Measurements from ENCODE around the gene VPS13D. TPM values are rescaled to one million over a fixed set of nuclear protein-coding genes. Genes with fewer than 3 reads are reported as not detected.

Gene VPS13D
- total RNA-seq, 2 experiments from 2014 or later, result 25.0 to 25.4 TPM

DNA sequence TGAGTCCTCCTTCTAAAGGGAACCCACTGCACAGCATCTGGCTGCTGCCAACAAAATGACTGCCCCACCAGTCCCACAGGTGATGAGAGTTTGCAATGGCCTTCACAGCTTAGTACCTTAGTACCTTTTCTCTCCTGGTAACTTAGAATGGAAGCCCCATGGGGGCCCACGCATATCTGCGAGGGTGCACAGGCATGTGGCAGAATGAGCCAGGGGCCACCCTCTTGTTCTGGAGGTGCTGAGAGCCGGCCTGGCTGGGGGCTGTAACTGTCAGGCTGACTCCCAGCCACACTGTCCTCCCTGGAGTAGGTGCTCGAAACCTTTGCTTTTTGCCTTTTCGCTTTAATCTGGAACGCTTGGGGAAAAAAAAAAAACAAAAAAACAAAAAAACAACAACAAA is 203.1 kb downstream of the VPS13D start:
- no peaks in the 10 kb centered on the region for H3K27me3 Mint-ChIP-seq
- POLR2A ChIA-PET, result interaction anchor here (1.2 to 3.5 kb wide), 2 partner anchors 184 to 186 kb away, joined by 3 to 17 read pairs; no protein-coding TSS in a partner anchor
- H3K36me3 Mint-ChIP-seq, result peaks cover 7% of the 10 kb centered on the region
- no peak overlapping the region for H3K4me3 Mint-ChIP-seq
- CTCF ChIA-PET, result no interaction called here
- H3K27ac Mint-ChIP-seq, result no peak overlapping the region
- H3K9me3 Mint-ChIP-seq, result peaks cover 4% of the 10 kb centered on the region
- H3K4me1 Mint-ChIP-seq (ENCODE audit: low read depth), result peaks cover 49% of the 10 kb centered on the region
- intact Hi-C loops (cut with micrococcal nuclease), result no loop called here
- DNase-seq, result no peak

DNA sequence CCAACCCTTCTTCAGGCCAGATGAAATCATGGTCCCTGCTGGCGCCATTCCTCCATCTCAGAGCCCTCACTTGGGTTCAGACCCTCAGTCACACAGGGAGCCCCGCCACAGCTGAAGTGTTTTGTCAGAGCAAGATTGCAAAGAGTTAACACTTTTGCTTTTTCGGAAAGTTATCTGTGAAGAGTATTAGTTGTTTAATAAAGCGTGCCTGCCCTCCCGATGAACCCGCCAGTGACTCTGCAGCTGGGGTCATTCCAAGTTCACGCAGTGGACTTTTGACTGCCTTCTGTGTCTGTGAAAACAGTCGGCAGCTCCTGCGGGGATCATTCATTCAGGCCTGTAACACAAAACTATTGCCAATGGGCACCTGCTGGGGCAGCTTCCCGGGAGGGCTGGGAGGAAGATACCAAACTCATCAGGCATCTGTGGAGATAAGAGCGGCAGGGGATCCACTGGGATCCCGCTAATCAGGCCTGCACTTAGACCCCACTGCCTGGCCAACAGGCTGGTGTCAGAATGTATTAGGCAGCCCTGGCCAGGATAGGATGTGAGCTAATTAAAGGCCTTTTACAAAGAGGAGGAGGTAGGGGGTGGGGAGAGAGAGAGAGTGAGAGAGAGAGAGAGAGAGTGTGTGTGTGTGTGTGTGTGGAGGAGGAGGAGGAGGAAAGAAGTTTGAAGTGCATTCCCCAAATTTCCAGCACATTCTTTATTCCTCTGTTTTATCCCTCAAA is 203.7 kb downstream of the VPS13D start:
- Mint-ChIP-seq H3K27ac (peak overlapping the region; percentile 83), H3K4me3 (no peak overlapping the region)

DNA sequence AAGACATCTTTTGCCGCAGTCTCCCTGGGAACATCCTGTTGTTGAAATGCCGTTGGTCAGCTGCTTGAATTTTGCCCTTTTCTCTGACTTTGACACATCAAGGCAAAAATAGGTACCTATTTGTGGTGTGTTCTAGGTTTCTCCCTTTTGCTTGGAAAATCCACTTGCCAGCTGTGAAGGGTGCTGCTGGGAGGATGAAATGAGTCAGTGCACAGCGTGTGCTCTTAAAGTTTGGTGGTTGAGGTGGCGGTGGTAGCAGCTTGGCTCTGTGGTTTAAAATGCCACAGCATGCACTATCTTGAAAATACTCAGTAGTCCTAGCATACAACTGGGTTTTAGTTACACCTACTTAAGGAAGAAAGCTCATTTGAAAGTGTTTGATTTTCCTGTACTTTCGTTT is 204.3 kb downstream of the VPS13D start:
- Mint-ChIP-seq H3K9me3 (peaks cover 11% of the 10 kb centered on the region), H3K4me1 (ENCODE audit: low read depth) (peaks cover 62% of the 10 kb centered on the region), H3K36me3 (peaks cover 12% of the 10 kb centered on the region), H3K4me3 (peak overlapping the region; percentile 41), H3K27ac (peak overlapping the region; percentile 83), H3K27me3 (no peaks in the 10 kb centered on the region)
- CTCF ChIA-PET, result interaction anchor here (0.7 to 6.8 kb wide), 10 partner anchors 15 to 185 kb away, joined by 3 to 40 read pairs (median 4); partner anchors contain the start of gene DHRS3
- POLR2A ChIA-PET, result interaction anchor here (0.7 to 3.6 kb wide), 14 partner anchors 10 to 185 kb away, joined by 3 to 37 read pairs (median 4); no protein-coding TSS in a partner anchor
- intact Hi-C loops (cut with micrococcal nuclease), result loop anchor here (1.0 to 2.0 kb wide), 4 partner anchors 48 to 185 kb away; no protein-coding TSS in a partner anchor
- peak; percentile 85 for DNase-seq

More for the DNA sequence above, 203.7 kb downstream of the VPS13D start:
- ChIA-PET CTCF (interaction anchor here (0.8 to 6.8 kb wide), 7 partner anchors 16 to 186 kb away, joined by 3 to 40 read pairs (median 5); partner anchors contain the start of gene DHRS3), POLR2A (interaction anchor here (0.7 to 3.6 kb wide), 13 partner anchors 9 to 185 kb away, joined by 3 to 37 read pairs (median 4); no protein-coding TSS in a partner anchor)
- H3K9me3 Mint-ChIP-seq, result peaks cover 10% of the 10 kb centered on the region
- no peak for DNase-seq
- H3K36me3 Mint-ChIP-seq, result peaks cover 10% of the 10 kb centered on the region
- no peaks in the 10 kb centered on the region for H3K27me3 Mint-ChIP-seq
- peaks cover 55% of the 10 kb centered on the region for H3K4me1 Mint-ChIP-seq (ENCODE audit: low read depth)
- intact Hi-C loops (cut with micrococcal nuclease), result loop anchor here (1.0 to 2.0 kb wide), 4 partner anchors 47 to 186 kb away; no protein-coding TSS in a partner anchor

DNA sequence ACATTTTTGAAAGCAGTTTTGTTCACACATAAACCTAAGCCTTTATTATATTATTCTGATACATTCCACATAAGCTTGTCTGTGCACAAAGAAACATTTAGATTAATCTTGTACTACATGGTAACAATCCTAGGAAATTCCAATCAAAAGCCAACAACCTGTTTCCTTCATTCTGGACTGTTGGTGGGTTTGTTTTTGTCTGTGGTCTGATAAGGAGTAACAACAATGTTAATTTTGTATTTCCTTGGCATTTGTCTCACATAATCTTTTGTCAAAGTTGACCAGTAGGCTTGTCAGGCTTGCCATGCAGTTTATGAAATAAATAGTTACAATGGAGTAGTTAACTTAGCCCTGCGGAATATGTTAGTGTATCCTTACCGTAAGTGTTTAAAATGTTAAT is 204.9 kb downstream of the VPS13D start:
- CTCF ChIA-PET, result interaction anchor here (0.7 to 6.8 kb wide), 10 partner anchors 15 to 224 kb away, joined by 3 to 40 read pairs (median 4); partner anchors contain the start of gene DHRS3
- Mint-ChIP-seq H3K9me3 (peaks cover 11% of the 10 kb centered on the region), H3K27ac (peak overlapping the region; percentile 83), H3K4me3 (no peak overlapping the region), H3K4me1 (ENCODE audit: low read depth) (peaks cover 67% of the 10 kb centered on the region), H3K36me3 (peaks cover 10% of the 10 kb centered on the region), H3K27me3 (no peaks in the 10 kb centered on the region)
- no peak for DNase-seq
- intact Hi-C loops (cut with micrococcal nuclease), result loop anchor here (1.0 to 2.0 kb wide), 8 partner anchors 15 to 185 kb away; no protein-coding TSS in a partner anchor
- POLR2A ChIA-PET, result interaction anchor here (1.1 to 3.6 kb wide), 9 partner anchors 10 to 184 kb away, joined by 3 to 37 read pairs (median 8); no protein-coding TSS in a partner anchor

DNA sequence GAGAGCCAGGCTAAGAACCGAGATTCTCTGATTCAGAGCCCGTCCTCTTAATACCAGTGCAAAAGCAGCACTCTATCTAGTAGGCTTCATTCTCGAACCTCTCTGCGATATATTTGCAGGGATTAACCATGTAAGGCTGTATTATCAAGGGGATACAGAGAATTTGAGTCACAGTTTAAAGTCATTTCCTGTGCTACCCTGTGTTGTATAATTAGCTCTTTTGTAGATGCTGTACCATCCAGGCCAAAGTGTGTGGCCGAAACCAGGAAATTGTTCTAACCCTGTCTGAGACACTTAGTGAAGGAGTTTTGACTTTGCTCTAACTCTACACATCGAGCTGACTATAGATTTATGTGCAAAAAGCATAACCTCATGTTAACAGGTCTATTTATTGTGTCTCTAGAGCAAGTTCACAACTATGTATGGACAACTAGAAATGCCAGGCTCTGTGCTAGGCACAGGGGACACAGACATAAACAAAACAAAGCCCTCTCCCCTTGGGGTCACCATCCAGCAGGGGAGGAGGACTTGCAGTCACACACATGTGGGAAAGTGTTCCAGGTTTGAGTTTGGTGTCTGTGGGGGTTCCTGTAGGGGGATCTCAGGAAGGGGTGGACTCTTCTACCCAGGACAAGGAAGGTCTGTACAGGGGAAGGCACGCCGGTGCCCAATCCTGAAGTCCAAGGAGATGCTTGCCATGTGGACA is 206.0 kb downstream of the VPS13D start:
- peaks cover 75% of the 10 kb centered on the region for H3K4me1 Mint-ChIP-seq (ENCODE audit: low read depth)
- H3K27ac Mint-ChIP-seq, result peak overlapping the region; percentile 80
- no peaks in the 10 kb centered on the region for H3K27me3 Mint-ChIP-seq
- H3K4me3 Mint-ChIP-seq, result peak overlapping the region; percentile 23
- CTCF ChIA-PET, result interaction anchor here (1.0 to 6.8 kb wide), 4 partner anchors 14 to 223 kb away, joined by 3 to 40 read pairs (median 18); partner anchors contain the start of gene DHRS3
- H3K9me3 Mint-ChIP-seq, result peaks cover 11% of the 10 kb centered on the region
- POLR2A ChIA-PET, result interaction anchor here (0.6 to 3.6 kb wide), 14 partner anchors 11 to 183 kb away, joined by 3 to 37 read pairs (median 6); no protein-coding TSS in a partner anchor
- peaks cover 16% of the 10 kb centered on the region for H3K36me3 Mint-ChIP-seq
- intact Hi-C loops (cut with micrococcal nuclease), result loop anchor here (1.0 to 2.0 kb wide), 7 partner anchors 14 to 169 kb away; no protein-coding TSS in a partner anchor
- DNase-seq, result peak; percentile 79

DNA sequence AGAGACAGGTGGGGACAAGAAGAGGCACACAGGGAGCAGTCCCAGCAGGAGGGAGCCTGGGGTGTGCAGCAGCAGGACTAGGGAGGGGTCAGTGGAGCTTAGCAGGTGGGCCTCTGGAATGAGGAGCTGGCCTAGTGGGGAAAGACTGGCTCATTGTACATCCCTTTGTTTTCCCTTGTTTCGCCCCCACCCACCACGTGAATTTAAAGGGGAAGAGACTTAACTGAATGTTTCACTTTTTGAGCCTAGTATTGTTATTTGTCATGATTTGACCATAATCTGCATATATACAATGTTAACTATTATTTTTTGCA is 206.5 kb downstream of the VPS13D start:
- Mint-ChIP-seq H3K27ac (peak overlapping the region; percentile 80), H3K4me3 (peak overlapping the region; percentile 1), H3K27me3 (no peaks in the 10 kb centered on the region), H3K9me3 (peaks cover 11% of the 10 kb centered on the region), H3K36me3 (peaks cover 19% of the 10 kb centered on the region), H3K4me1 (ENCODE audit: low read depth) (peaks cover 75% of the 10 kb centered on the region)
- peak; percentile 29 for DNase-seq
- ChIA-PET POLR2A (interaction anchor here (0.6 to 3.6 kb wide), 15 partner anchors 11 to 183 kb away, joined by 3 to 37 read pairs (median 6); no protein-coding TSS in a partner anchor), CTCF (interaction anchor here (4.5 to 6.8 kb wide), 2 partner anchors 13 to 183 kb away, joined by 33 to 40 read pairs; partner anchors contain the start of gene DHRS3)
- intact Hi-C loops (cut with micrococcal nuclease), result loop anchor here (1.0 kb wide), 2 partner anchors 31 to 168 kb away; no protein-coding TSS in a partner anchor

DNA sequence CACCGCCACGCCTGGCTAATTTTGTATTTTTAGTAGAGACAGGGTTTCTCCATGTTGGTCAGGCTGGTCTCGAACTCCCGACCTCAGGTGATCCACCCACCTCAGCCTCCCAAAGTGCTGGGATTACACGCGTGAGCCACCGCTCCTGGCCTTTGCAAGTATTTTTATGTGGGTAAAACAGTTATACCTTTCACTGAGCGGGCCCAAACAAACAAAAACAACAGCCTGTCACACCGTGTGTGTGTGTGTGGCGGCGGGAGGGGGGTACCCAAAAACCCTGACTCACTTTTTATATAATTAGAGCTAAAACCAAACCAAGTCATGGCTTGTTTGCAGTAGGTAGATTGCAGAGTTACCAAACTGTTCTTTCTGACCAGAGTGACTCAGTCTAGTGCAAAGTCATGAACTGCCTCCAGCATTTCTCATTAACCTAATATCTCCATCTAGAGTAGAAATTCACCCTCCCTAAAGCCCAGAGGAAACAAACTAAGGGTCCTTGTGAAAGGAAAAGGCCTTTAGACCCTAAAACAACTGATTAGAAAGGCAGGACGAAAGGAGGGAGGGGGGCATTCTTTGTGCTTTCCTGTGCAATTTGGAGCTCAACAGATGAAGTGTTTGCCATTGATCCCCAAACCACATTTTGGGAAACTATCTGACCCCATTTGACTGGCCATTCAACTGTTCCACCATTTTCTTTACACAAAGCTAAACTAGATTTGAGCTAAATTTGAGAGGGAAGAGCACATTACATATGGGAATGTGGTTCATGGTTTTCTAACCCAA is 207.2 kb downstream of the VPS13D start:
- Mint-ChIP-seq H3K36me3 (peaks cover 24% of the 10 kb centered on the region), H3K27ac (peak overlapping the region; percentile 60), H3K27me3 (no peaks in the 10 kb centered on the region), H3K4me3 (no peak overlapping the region), H3K9me3 (peaks cover 11% of the 10 kb centered on the region), H3K4me1 (ENCODE audit: low read depth) (peaks cover 79% of the 10 kb centered on the region)
- intact Hi-C loops (cut with micrococcal nuclease), result loop anchor here (1.0 kb wide), 2 partner anchors 30 to 167 kb away; no protein-coding TSS in a partner anchor
- DNase-seq, result peak; percentile 61
- POLR2A ChIA-PET, result interaction anchor here (0.9 to 3.6 kb wide), 13 partner anchors 10 to 182 kb away, joined by 3 to 37 read pairs (median 4); no protein-coding TSS in a partner anchor
- CTCF ChIA-PET, result interaction anchor here (0.7 to 6.8 kb wide), 3 partner anchors 12 to 182 kb away, joined by 3 to 40 read pairs (median 33); partner anchors contain the start of gene DHRS3

DNA sequence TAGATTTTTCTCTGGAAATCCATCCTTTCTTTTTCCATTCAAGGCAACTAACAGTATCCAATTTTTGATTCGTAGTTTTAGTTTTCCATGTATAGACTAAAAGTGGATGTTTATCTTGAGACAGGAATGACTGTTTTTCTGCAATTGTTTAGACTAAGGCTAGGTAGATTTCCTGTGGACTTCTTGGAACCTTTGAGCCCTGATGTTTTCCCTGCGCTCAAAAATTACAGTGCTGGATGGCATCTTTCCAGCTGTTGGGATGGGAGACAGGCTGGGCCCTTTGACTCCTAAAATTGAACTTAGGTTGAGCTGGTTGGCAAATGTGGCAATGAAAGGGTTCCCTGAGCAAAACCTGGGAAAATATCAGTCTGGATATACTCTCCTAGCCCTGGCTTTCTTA is 207.8 kb downstream of the VPS13D start:
- H3K4me3 Mint-ChIP-seq, result no peak overlapping the region
- H3K27ac Mint-ChIP-seq, result peak overlapping the region; percentile 52
- peaks cover 80% of the 10 kb centered on the region for H3K4me1 Mint-ChIP-seq (ENCODE audit: low read depth)
- H3K9me3 Mint-ChIP-seq, result peaks cover 11% of the 10 kb centered on the region
- no peaks in the 10 kb centered on the region for H3K27me3 Mint-ChIP-seq
- ChIA-PET CTCF (interaction anchor here (0.7 to 6.8 kb wide), 3 partner anchors 12 to 182 kb away, joined by 3 to 40 read pairs (median 33); partner anchors contain the start of gene DHRS3), POLR2A (interaction anchor here (0.9 to 1.8 kb wide), 8 partner anchors 10 to 182 kb away, joined by 3 to 5 read pairs (median 4); no protein-coding TSS in a partner anchor)
- intact Hi-C loops (cut with micrococcal nuclease), result loop anchor here (1.0 kb wide), 1 partner anchor 51 kb away; no protein-coding TSS in a partner anchor
- no peak for DNase-seq
- H3K36me3 Mint-ChIP-seq, result peaks cover 24% of the 10 kb centered on the region

DNA sequence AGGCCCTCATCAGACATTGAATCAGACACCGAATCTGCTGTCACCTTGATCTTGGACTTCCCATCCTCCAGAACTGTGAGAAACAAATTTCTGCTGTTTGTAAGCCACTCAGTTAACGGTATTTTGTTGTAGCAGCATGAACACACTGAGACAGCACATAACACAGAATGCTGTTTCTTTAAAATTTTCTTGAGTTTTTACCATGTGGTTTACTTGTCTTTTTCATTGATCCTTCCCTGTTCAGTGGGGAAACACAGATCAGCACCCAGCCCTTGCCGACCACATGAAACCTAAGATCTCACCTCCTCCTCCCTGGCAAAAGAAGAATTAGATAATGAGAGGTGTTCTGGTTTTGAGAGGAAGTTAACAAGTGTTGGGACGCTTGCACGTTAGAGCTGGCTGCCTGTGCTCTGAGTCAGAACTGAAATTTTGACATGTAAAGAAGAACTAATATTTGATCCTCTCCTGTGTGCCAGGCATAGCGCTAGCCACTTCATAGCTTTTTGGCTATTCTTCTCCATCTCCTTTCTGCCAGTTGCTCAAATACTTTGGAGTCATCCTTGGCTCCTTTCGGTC is 208.6 kb downstream of the VPS13D start:
- no peak overlapping the region for H3K4me3 Mint-ChIP-seq
- intact Hi-C loops (cut with micrococcal nuclease), result loop anchor here (1.0 kb wide), 1 partner anchor 52 kb away; no protein-coding TSS in a partner anchor
- peaks cover 11% of the 10 kb centered on the region for H3K9me3 Mint-ChIP-seq
- peaks cover 28% of the 10 kb centered on the region for H3K36me3 Mint-ChIP-seq
- CTCF ChIA-PET, result interaction anchor here (0.9 to 6.8 kb wide), 3 partner anchors 11 to 314 kb away, joined by 3 to 40 read pairs (median 33); partner anchors contain the start of gene DHRS3
- peak overlapping the region; percentile 52 for H3K27ac Mint-ChIP-seq
- DNase-seq, result peak; percentile 72
- peaks cover 80% of the 10 kb centered on the region for H3K4me1 Mint-ChIP-seq (ENCODE audit: low read depth)
- POLR2A ChIA-PET, result interaction anchor here (0.8 to 2.0 kb wide), 6 partner anchors 10 to 181 kb away, joined by 3 to 12 read pairs (median 4); no protein-coding TSS in a partner anchor
- H3K27me3 Mint-ChIP-seq, result no peaks in the 10 kb centered on the region

DNA sequence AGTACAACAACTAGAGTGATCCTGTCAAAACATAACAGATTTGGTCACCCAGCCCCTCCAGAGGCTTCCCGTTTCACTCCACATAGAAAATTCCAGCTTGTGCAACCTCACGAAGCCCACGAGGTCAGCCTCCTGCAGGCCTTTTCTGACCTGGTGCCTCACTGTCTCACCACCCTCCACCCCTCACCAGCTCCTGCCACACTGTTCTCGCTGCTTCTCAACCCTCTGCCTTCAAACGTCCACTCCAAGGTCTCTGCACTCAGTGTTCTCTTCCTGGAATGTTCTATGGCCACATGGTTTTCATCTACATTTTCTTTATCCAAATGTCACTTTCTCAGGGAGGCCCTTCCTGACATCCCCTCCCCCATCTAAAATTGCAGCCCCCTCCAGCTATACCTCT is 209.2 kb downstream of the VPS13D start:
- Mint-ChIP-seq H3K27ac (peak overlapping the region; percentile 52), H3K27me3 (no peaks in the 10 kb centered on the region)

More for the DNA sequence above, 209.2 kb downstream of the VPS13D start:
- H3K4me3 Mint-ChIP-seq, result no peak overlapping the region
- H3K4me1 Mint-ChIP-seq (ENCODE audit: low read depth), result peaks cover 74% of the 10 kb centered on the region
- ChIA-PET POLR2A (interaction anchor here (1.0 to 2.0 kb wide), 3 partner anchors 10 to 37 kb away, joined by 3 to 12 read pairs (median 4); no protein-coding TSS in a partner anchor), CTCF (interaction anchor here (0.9 to 6.8 kb wide), 2 partner anchors 10 to 314 kb away, joined by 3 to 40 read pairs; no protein-coding TSS in a partner anchor)
- no peak for DNase-seq
- intact Hi-C loops (cut with micrococcal nuclease), result no loop called here
- H3K36me3 Mint-ChIP-seq, result peaks cover 31% of the 10 kb centered on the region
- H3K9me3 Mint-ChIP-seq, result peaks cover 11% of the 10 kb centered on the region
